Fibroblast of villous mesenchyme (primary cell): Measurements from ENCODE around the gene NDST3. TPM values are rescaled to one million over a fixed set of nuclear protein-coding genes. Genes with fewer than 3 reads are reported as not detected.

Experiments used
- DNase-seq: peaks from one replicate; pipeline ENCODE4 v3.0.0-alpha.2; 2010; ENCODE audit warnings: low read depth
- H3K4me3 ChIP-seq: 2 replicates; pipeline ENCODE4 v1.5.1; 2011; ENCODE audit warnings: low read depth, mild to moderate bottlenecking, low read length
- total RNA-seq: library from RNA; depleted of rRNA; stranded (reverse); fragments of >200 nt; gene quantifications from 2 replicates; pipeline ENCODE4 v1.2.3, GENCODE V29; 2012
- TF ChIP-seq, protein P1 (sequence below): IDR thresholded peaks from 2 replicates; pipeline ENCODE4 v1.5.1; 2012; ENCODE audit warnings: low read depth, mild to moderate bottlenecking, low read length; ENCODE audit not compliant: insufficient read depth

NDST3 gene
- total RNA-seq, 1 donor, result under 0.01 TPM

DNA sequence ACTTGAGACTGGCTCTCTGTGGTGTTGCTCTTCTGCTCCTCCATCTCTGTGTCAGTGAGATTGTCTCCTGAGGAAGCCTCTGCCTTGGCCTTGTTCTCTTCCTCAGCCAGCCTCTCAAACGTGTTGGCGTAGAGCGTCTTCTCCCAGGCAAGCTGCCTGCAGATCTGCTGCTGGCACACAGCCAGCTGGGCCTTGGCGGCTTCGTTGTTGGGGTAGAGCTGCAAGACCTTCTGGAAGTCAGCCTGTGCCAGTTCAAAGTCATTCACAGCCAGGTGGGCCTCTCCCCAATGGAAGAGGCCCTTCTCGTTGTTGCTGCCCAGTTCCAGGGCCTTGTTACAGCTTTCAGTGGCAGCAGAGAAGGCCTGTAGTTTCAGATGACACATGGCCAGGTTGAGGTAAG lies 159.1 kb downstream of the NDST3 start:
- DNase-seq, result no peak
- H3K4me3 ChIP-seq, result no peak overlapping the region
- TF ChIP-seq, protein P1, sequence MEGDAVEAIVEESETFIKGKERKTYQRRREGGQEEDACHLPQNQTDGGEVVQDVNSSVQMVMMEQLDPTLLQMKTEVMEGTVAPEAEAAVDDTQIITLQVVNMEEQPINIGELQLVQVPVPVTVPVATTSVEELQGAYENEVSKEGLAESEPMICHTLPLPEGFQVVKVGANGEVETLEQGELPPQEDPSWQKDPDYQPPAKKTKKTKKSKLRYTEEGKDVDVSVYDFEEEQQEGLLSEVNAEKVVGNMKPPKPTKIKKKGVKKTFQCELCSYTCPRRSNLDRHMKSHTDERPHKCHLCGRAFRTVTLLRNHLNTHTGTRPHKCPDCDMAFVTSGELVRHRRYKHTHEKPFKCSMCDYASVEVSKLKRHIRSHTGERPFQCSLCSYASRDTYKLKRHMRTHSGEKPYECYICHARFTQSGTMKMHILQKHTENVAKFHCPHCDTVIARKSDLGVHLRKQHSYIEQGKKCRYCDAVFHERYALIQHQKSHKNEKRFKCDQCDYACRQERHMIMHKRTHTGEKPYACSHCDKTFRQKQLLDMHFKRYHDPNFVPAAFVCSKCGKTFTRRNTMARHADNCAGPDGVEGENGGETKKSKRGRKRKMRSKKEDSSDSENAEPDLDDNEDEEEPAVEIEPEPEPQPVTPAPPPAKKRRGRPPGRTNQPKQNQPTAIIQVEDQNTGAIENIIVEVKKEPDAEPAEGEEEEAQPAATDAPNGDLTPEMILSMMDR, result no peak

GRCh38 chr4:118206627-118207026 lies 172.3 kb downstream of the NDST3 start:
- no peak overlapping the region for H3K4me3 ChIP-seq
- DNase-seq, result no peak
- TF ChIP-seq, protein P1, result no peak

- TF ChIP-seq, protein P1, result no peak
- no peak for DNase-seq
- no peak overlapping the region for H3K4me3 ChIP-seq
These were observed 178.8 kb downstream of the NDST3 start for GRCh38 chr4:118213101-118213500.

GRCh38 chr4:118215826-118216225 lies 181.5 kb downstream of the NDST3 start:
- TF ChIP-seq, protein P1, result no peak
- no peak for DNase-seq
- H3K4me3 ChIP-seq, result no peak overlapping the region

- TF ChIP-seq, protein P1, result no peak
- no peak overlapping the region for H3K4me3 ChIP-seq
- DNase-seq, result peak; percentile 4
These were observed 187.0 kb downstream of the NDST3 start for GRCh38 chr4:118221227-118221800.

- TF ChIP-seq, protein P1, result peak; percentile 56
- DNase-seq, result peak; percentile 78
- no peak overlapping the region for H3K4me3 ChIP-seq
These were observed 190.1 kb downstream of the NDST3 start for GRCh38 chr4:118224243-118224829.

DNA sequence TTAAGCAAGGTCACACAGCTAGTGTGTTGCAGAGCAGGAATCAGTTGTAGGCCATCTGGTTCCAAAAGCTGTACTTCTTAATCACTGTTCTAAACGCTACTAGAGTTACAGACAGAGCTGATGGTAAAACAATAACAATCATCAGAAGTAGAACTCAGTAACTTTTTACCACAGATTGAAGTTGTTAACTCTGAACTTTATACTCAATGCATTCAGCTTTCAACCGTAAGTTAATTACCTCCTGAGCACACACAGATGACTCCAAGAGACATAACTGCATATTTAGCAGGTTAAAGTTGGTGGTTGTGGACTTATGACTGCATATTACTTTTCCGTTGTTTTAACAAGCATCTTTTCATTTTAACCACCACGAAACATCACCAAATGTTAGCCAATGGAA lies 191.2 kb downstream of the NDST3 start:
- TF ChIP-seq, protein P1, result no peak
- no peak overlapping the region for H3K4me3 ChIP-seq
- DNase-seq, result no peak
